PC-9 (cell line): ENCODE measurements around the gene SPARC.

Source experiments
- EZH2 ChIP-seq: fragments of 200-600 bp; sonication (generic); IDR thresholded peaks from 2 replicates; pipeline ENCODE4 v1.8.0; 2017; ENCODE audit warnings: antibody characterized with exemption, low read depth
- TF ChIP-seq, protein P1 (sequence below): fragments of 200-600 bp; sonication (generic); conservative IDR thresholded peaks from 2 replicates; pipeline ENCODE4 v1.6.1; 2017; ENCODE audit warnings: mixed run types, antibody characterized with exemption, mild to moderate bottlenecking, moderate library complexity

DNA sequence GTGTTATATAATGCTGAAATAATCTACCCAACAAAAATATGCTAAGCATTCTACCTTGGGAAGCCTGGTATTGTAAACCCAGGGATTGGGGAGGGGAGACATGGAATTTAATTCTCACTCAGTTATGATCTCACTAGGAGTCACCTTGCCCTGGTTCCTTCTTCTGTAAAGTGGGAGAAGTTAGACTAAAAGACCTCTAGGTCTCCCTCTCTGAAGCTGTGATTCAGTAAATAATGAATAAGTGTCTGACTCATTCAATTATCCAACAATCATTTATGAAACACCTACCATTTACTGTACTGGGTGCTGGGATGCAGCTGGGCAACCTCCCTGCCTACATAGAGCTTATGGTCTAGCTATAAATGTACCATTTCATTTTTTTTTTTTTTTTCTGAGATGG, 20.2 kb upstream of the SPARC start:
- TF ChIP-seq, protein P1, sequence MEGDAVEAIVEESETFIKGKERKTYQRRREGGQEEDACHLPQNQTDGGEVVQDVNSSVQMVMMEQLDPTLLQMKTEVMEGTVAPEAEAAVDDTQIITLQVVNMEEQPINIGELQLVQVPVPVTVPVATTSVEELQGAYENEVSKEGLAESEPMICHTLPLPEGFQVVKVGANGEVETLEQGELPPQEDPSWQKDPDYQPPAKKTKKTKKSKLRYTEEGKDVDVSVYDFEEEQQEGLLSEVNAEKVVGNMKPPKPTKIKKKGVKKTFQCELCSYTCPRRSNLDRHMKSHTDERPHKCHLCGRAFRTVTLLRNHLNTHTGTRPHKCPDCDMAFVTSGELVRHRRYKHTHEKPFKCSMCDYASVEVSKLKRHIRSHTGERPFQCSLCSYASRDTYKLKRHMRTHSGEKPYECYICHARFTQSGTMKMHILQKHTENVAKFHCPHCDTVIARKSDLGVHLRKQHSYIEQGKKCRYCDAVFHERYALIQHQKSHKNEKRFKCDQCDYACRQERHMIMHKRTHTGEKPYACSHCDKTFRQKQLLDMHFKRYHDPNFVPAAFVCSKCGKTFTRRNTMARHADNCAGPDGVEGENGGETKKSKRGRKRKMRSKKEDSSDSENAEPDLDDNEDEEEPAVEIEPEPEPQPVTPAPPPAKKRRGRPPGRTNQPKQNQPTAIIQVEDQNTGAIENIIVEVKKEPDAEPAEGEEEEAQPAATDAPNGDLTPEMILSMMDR = no peak
- TF ChIP-seq EZH2 = no peak
